Activated CD4-positive, alpha-beta T cell treated with anti-CD3 and anti-CD28 coated beads, Interleukin-2, amount 10 ng/mL, durations not matched to agents 7 days and 5 days (primary cell): ENCODE results near the gene EIF3K. TPM values are rescaled to one million over a fixed set of nuclear protein-coding genes. Genes with fewer than 3 reads are reported as not detected.
A peak's percentile ranks its signal among the peaks of the same experiment; 100 is the strongest.
"Not testable (repeated sequence)": the region's sequence is repeated elsewhere in the genome, so short reads cannot be mapped to it uniquely, and the experiment has no call there.

ENCODE experiments used
- CTCF ChIA-PET: fragments of 350-600 bp; sonication (Branson Sonifier 250); formaldehyde crosslinking; loops from one replicate; lab custom pipeline; 2021; ENCODE audit warnings: antibody characterized with exemption; lab: Charles Lee
- POLR2A ChIA-PET: fragments of 350-600 bp; sonication (Branson Sonifier 250); formaldehyde crosslinking; loops from one replicate; lab custom pipeline; 2021; ENCODE audit warnings: antibody characterized with exemption; lab: Charles Lee
- DNase-seq: peaks from one replicate; pipeline ENCODE4 v3.0.0-alpha.2; 2020
- H3K27ac Mint-ChIP-seq: one replicate; pipeline ENCODE4 v1.8.0; 2021; ENCODE audit warnings: mild to moderate bottlenecking, moderate library complexity, mixed read lengths
- H3K27me3 Mint-ChIP-seq: one replicate; pipeline ENCODE4 v1.8.0; 2021; ENCODE audit warnings: mixed read lengths
- H3K36me3 Mint-ChIP-seq: one replicate; pipeline ENCODE4 v1.8.0; 2021; ENCODE audit warnings: low read depth, mixed read lengths
- H3K4me1 Mint-ChIP-seq: one replicate; pipeline ENCODE4 v1.8.0; 2021; ENCODE audit warnings: mixed read lengths
- H3K4me3 Mint-ChIP-seq: one replicate; pipeline ENCODE4 v1.8.0; 2021; ENCODE audit warnings: mild to moderate bottlenecking, moderate library complexity, mixed read lengths
- H3K9me3 Mint-ChIP-seq: one replicate; pipeline ENCODE4 v1.8.0; 2021; ENCODE audit warnings: mixed read lengths
- total RNA-seq, 2 experiments: library from RNA; stranded (reverse); gene quantifications; one replicate each; pipeline ENCODE4 v1.2.3, GENCODE V29; 2021

The EIF3K gene
- total RNA-seq, 2 experiments from 2014 or later, result 309 to 318 TPM

GRCh38 chr19:38596057-38596981 lies 22.7 kb upstream of the EIF3K start:
- Mint-ChIP-seq H3K4me1 (peaks cover 12% of the 10 kb centered on the region), H3K36me3 (peaks cover 56% of the 10 kb centered on the region), H3K27ac (no peak overlapping the region), H3K9me3 (no peaks in the 10 kb centered on the region), H3K27me3 (no peaks in the 10 kb centered on the region), H3K4me3 (no peak overlapping the region)
- ChIA-PET POLR2A (no interaction called here), CTCF (interaction anchor here (0.8 kb wide), 1 partner anchor 40 kb away, joined by 3 read pairs; no protein-coding TSS in a partner anchor)
- no peak for DNase-seq

- Mint-ChIP-seq H3K36me3 (peaks cover 61% of the 10 kb centered on the region), H3K4me1 (peaks cover 12% of the 10 kb centered on the region), H3K9me3 (no peaks in the 10 kb centered on the region), H3K4me3 (no peak overlapping the region), H3K27me3 (no peaks in the 10 kb centered on the region), H3K27ac (no peak overlapping the region)
- no peak for DNase-seq
- CTCF ChIA-PET, result no interaction called here
- POLR2A ChIA-PET, result no interaction called here
These were observed 21.9 kb upstream of the EIF3K start for GRCh38 chr19:38597075-38597474.

DNA sequence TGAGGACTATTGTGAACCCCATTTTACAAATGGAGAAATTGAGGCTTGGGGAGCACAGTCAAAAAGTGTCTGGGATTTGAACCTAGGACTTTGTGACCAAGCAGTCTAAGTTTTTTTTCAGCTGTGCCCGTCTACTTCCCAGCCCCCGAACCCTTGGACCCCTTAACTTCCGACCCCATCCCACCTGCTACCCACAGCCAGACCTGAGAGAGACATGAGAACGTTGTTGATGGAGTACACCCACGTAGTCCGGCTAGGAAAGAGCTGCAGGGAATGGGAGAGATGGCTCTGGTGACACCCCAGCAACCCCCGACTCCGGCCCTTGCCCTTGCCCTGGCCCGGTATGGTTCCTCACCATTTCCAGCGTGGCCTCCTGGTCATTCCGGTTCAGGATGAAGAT lies 19.3 kb upstream of the EIF3K start:
- ChIA-PET CTCF (interaction anchor here (1.0 kb wide), 1 partner anchor 13 kb away, joined by 4 read pairs; no protein-coding TSS in a partner anchor), POLR2A (no interaction called here)
- Mint-ChIP-seq H3K36me3 (peaks cover 51% of the 10 kb centered on the region), H3K27me3 (no peaks in the 10 kb centered on the region), H3K4me1 (peaks cover 12% of the 10 kb centered on the region), H3K9me3 (no peaks in the 10 kb centered on the region), H3K27ac (no peak overlapping the region), H3K4me3 (no peak overlapping the region)
- DNase-seq, result no peak

- CTCF ChIA-PET, DNase-seq, H3K27ac Mint-ChIP-seq, H3K27me3 Mint-ChIP-seq, H3K4me1 Mint-ChIP-seq, H3K4me3 Mint-ChIP-seq, POLR2A ChIA-PET, H3K9me3 Mint-ChIP-seq: not testable (repeated sequence)
- H3K36me3 Mint-ChIP-seq, result peaks cover 44% of the 10 kb centered on the region
These were observed 16.1 kb upstream of the EIF3K start for GRCh38 chr19:38602856-38603255.

- ChIA-PET POLR2A (interaction anchor here (0.7 kb wide), 1 partner anchor 13 kb away, joined by 3 read pairs; the partner anchor contains the start of gene EIF3K), CTCF (no interaction called here)
- no peaks in the 10 kb centered on the region for H3K4me1 Mint-ChIP-seq
- H3K4me3 Mint-ChIP-seq, result no peak overlapping the region
- H3K36me3 Mint-ChIP-seq, result peaks cover 52% of the 10 kb centered on the region
- no peak overlapping the region for H3K27ac Mint-ChIP-seq
- H3K9me3 Mint-ChIP-seq, result no peaks in the 10 kb centered on the region
- DNase-seq, result no peak
- no peaks in the 10 kb centered on the region for H3K27me3 Mint-ChIP-seq
These were observed 12.9 kb upstream of the EIF3K start for GRCh38 chr19:38606131-38606530.

GRCh38 chr19:38614289-38614688 lies 4.7 kb upstream of the EIF3K start:
- Mint-ChIP-seq H3K27me3 (no peaks in the 10 kb centered on the region), H3K9me3 (no peaks in the 10 kb centered on the region), H3K36me3 (peaks cover 49% of the 10 kb centered on the region), H3K4me1 (peaks cover 48% of the 10 kb centered on the region), H3K27ac (no peak overlapping the region), H3K4me3 (no peak overlapping the region)
- no peak for DNase-seq
- POLR2A ChIA-PET, result no interaction called here
- CTCF ChIA-PET, result no interaction called here

DNA sequence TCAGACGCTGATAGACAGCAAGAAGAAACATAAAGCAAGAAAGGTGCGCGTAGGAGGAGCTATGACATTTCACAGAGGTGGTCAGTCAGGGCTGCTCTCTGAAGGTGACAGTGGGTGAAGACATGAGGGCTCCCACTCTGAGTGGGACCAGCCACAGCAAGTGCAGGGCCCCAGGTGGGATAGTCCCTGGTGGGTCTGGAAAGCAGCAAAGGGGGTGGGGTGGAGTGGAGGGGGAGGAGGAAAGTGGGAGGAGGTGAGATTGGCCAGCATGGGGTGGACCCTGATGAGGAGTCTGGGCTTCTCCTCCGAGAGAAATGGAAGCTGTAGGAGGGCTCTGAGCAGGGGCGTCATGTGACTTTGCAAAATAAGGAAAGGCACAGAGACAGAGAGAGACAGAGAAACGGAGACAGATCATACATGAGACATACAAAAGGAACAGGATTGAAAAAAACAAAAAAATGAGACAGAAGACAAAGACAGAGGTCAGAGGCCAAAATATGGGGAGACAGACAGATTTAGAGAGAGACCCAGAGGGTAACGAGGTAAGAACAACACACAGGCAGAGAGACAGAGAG lies 3.9 kb upstream of the EIF3K start:
- no peak for DNase-seq
- ChIA-PET CTCF (interaction anchor here (1.3 kb wide), 1 partner anchor 315 kb away, joined by 3 read pairs; the partner anchor contains the start of genes MRPS12 and SARS2), POLR2A (no interaction called here)
- Mint-ChIP-seq H3K27ac (peak overlapping the region; percentile 52), H3K36me3 (peaks cover 47% of the 10 kb centered on the region), H3K27me3 (no peaks in the 10 kb centered on the region), H3K4me1 (peaks cover 54% of the 10 kb centered on the region), H3K4me3 (peak overlapping the region; percentile 60), H3K9me3 (no peaks in the 10 kb centered on the region)

- CTCF ChIA-PET, result interaction anchor here (0.6 to 1.3 kb wide), 5 partner anchors 13 to 314 kb away, joined by 3 to 4 read pairs (median 3); partner anchors contain the start of genes MRPS12 and SARS2
- Mint-ChIP-seq H3K9me3 (no peaks in the 10 kb centered on the region), H3K27ac (peak overlapping the region; percentile 92), H3K36me3 (peaks cover 43% of the 10 kb centered on the region), H3K4me1 (peaks cover 59% of the 10 kb centered on the region), H3K4me3 (peak overlapping the region; percentile 92), H3K27me3 (no peaks in the 10 kb centered on the region)
- no peak for DNase-seq
- POLR2A ChIA-PET, result no interaction called here
These were observed 2.7 kb upstream of the EIF3K start for GRCh38 chr19:38616265-38616664.

DNA sequence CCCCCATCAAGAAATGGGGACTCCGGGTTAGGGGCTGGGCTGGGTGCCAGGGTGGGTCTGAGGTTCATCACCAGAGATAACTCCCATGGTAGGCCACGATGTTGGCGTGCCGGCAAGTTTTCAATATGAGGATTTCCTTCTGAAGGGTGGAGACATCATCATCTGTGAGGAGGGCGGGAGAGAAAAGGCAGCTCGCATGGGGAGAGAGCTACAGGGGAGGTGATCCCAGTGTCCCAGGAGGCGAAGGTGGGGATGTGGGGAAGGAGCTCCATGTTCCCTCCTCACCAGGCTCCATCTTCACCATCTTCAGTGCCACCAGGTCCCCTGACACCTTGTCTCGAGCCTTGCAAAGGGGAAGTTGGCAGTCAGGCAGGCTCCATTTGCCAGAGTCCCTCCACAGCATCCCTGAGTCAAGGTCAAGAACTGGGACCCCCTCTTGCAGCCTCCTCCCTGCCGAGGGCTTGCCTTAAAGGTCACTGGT lies 1.7 kb upstream of the EIF3K start:
- Mint-ChIP-seq H3K27me3 (no peaks in the 10 kb centered on the region), H3K36me3 (peaks cover 49% of the 10 kb centered on the region), H3K27ac (peak overlapping the region; percentile 92), H3K4me3 (peak overlapping the region; percentile 92), H3K4me1 (peaks cover 60% of the 10 kb centered on the region), H3K9me3 (no peaks in the 10 kb centered on the region)
- peak; percentile 22 for DNase-seq
- CTCF ChIA-PET, result interaction anchor here (1.2 to 3.9 kb wide), 5 partner anchors 17 to 313 kb away, joined by 3 to 22 read pairs (median 7); partner anchors contain the start of genes MRPS12 and SARS2
- POLR2A ChIA-PET, result no interaction called here

DNA sequence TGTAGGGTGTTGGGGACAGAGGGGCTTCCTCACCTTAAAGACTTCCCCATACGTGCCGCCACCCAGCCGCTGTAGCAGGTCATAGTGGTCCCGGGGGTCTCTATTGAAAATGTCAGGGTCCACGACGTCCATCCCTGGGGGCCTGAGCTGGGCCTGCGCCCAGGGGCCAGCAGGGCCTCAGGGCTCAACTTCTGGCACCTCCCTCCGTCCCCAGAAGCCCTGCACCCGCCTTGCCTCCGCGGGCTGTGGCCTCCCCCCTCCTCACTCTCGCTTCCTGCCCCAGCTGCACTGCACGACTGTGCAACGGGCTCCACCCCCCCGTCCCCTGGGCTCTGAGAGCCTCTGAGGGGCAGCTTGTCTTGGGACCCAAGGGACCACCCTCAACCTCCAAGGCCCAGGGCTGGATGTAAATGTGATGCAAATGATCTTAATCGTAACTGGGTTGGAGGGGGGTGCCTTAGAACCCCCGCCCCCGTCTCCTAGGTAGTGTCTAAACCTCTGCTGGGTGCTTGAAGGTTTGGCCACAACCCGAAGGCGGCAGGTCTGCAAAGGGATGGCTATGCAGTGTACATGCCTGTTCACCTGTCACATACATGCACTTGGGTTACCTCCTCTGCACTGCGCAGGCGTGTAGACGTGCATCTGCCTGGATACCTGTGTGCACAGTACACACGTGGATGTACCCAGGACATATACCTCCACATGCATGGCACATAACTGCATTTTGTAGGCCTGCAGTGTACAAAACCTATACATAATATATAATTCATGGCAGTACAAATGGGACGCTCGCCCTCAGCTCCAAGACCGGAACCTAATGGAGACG lies 1.0 kb upstream of the EIF3K start, which contains the start of gene MAP4K1:
MAP4K1 (minus strand) TSS at position 190 of the 826 bp plus-strand sequence; CDS start at position 132, 58 bp downstream.
- Mint-ChIP-seq H3K4me1 (peaks cover 56% of the 10 kb centered on the region), H3K36me3 (peaks cover 48% of the 10 kb centered on the region), H3K27ac (peak within 1 kb of the TSS; percentile 92), H3K4me3 (peak within 1 kb of the TSS; percentile 92), H3K9me3 (no peaks in the 10 kb centered on the region), H3K27me3 (no peaks in the 10 kb centered on the region)
- DNase-seq, result peak; percentile 79
- ChIA-PET POLR2A (interaction anchor here (0.6 to 1.2 kb wide), 6 partner anchors 17 to 106 kb away, joined by 3 read pairs; no protein-coding TSS in a partner anchor), CTCF (interaction anchor here (0.8 to 3.9 kb wide), 13 partner anchors 11 to 313 kb away, joined by 3 to 22 read pairs (median 4); partner anchors contain the start of genes FAM98C, MRPS12 and SARS2)

DNA sequence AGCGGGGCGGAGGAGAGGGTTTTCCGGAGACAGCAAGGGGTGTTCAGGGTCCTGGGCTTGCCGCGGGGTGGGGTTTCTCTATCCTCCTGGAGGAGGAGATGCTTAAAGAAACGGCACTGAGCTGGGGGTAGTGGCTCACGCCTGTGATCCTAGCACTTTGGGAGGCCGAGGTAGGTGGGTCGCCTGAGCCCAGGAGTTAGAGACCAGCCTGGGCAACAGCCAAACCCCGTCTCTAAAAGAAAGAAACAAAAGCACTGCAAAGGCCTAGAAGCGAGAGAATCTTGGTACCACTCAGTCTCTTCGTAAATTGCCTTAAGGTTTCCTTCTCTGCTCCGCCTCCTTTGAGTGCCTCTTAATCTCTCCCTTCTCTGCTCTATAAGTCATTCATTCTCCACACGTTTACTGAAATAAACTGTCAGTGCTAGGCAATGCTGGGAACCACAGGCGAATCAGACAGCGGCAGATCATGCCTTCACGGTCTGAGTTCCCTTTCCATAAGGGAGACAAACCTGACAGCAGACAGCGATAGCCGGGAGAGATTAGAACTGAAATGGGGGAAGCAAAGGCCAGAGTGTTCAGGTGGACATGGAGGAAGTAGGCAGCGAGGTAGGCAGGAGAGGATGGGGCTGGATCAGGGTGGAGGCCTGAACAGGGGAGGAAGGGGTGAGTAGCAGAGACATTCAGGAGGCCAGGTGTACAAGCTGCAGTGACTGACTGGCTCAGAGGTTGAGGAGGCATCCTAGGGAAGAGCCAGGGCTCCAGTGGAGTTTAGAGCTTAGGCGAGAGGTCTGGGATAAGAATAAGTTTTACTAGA lies 580 bp downstream of the EIF3K start:
- H3K4me1 Mint-ChIP-seq, result peaks cover 46% of the 10 kb centered on the region
- H3K36me3 Mint-ChIP-seq, result peaks cover 48% of the 10 kb centered on the region
- no peaks in the 10 kb centered on the region for H3K27me3 Mint-ChIP-seq
- no peaks in the 10 kb centered on the region for H3K9me3 Mint-ChIP-seq
- H3K4me3 Mint-ChIP-seq, result peak overlapping the region; percentile 92
- H3K27ac Mint-ChIP-seq, result peak overlapping the region; percentile 92
- CTCF ChIA-PET, result interaction anchor here (0.7 to 3.9 kb wide), 11 partner anchors 15 to 311 kb away, joined by 3 to 22 read pairs (median 4); partner anchors contain the start of genes FAM98C, MRPS12 and SARS2
- DNase-seq, result no peak
- POLR2A ChIA-PET, result interaction anchor here (0.5 to 0.9 kb wide), 4 partner anchors 9 to 217 kb away, joined by 3 read pairs; partner anchors contain the start of gene FAM98C
